Measurements from ENCODE around the gene ADAMTS12.

Gene ADAMTS12

GRCh38 chr5:33509036-33509435 is 382.8 kb downstream of the ADAMTS12 start:
- H3K9me3 ChIP-seq (ENCODE audit: control insufficient read depth, low read length), result no peaks in the 10 kb centered on the region
- DNase-seq, result no peak
- no peak overlapping the region for H3K4me3 ChIP-seq (ENCODE audit: insufficient read depth, low read depth, low read length, poor library complexity, severe bottlenecking)
- no peaks in the 10 kb centered on the region for H3K36me3 ChIP-seq (ENCODE audit: control insufficient read depth, insufficient read depth, low read length)
- no peaks in the 10 kb centered on the region for H3K4me1 ChIP-seq (ENCODE audit: control insufficient read depth, insufficient read depth, low read length, poor library complexity, severe bottlenecking)
- H3K27ac ChIP-seq (ENCODE audit: insufficient read depth, low read length, poor library complexity, severe bottlenecking), result no peak overlapping the region
- H3K27me3 ChIP-seq (replicated peaks; ENCODE audit: control insufficient read depth, insufficient read depth, low read length, poor library complexity, severe bottlenecking), result no peaks in the 10 kb centered on the region

- no peaks in the 10 kb centered on the region for H3K4me1 ChIP-seq (ENCODE audit: control insufficient read depth, insufficient read depth, low read length, poor library complexity, severe bottlenecking)
- H3K4me3 ChIP-seq (ENCODE audit: insufficient read depth, low read depth, low read length, poor library complexity, severe bottlenecking), result no peak overlapping the region
- no peaks in the 10 kb centered on the region for H3K9me3 ChIP-seq (ENCODE audit: control insufficient read depth, low read length)
- no peak for DNase-seq
- no peaks in the 10 kb centered on the region for H3K27me3 ChIP-seq (replicated peaks; ENCODE audit: control insufficient read depth, insufficient read depth, low read length, poor library complexity, severe bottlenecking)
- no peak overlapping the region for H3K27ac ChIP-seq (ENCODE audit: insufficient read depth, low read length, poor library complexity, severe bottlenecking)
- no peaks in the 10 kb centered on the region for H3K36me3 ChIP-seq (ENCODE audit: control insufficient read depth, insufficient read depth, low read length)
Observed at GRCh38 chr5:33507426-33507825, 384.4 kb downstream of the ADAMTS12 start.

GRCh38 chr5:33504570-33504969 is 387.2 kb downstream of the ADAMTS12 start:
- DNase-seq, result no peak
- H3K27ac ChIP-seq (ENCODE audit: insufficient read depth, low read length, poor library complexity, severe bottlenecking), result no peak overlapping the region
- H3K4me3 ChIP-seq (ENCODE audit: insufficient read depth, low read depth, low read length, poor library complexity, severe bottlenecking), result no peak overlapping the region
- H3K4me1 ChIP-seq (ENCODE audit: control insufficient read depth, insufficient read depth, low read length, poor library complexity, severe bottlenecking), result no peaks in the 10 kb centered on the region
- H3K27me3 ChIP-seq (replicated peaks; ENCODE audit: control insufficient read depth, insufficient read depth, low read length, poor library complexity, severe bottlenecking), result no peaks in the 10 kb centered on the region
- H3K9me3 ChIP-seq (ENCODE audit: control insufficient read depth, low read length), result no peaks in the 10 kb centered on the region
- H3K36me3 ChIP-seq (ENCODE audit: control insufficient read depth, insufficient read depth, low read length), result no peaks in the 10 kb centered on the region

GRCh38 chr5:33501899-33502298 is 389.9 kb downstream of the ADAMTS12 start:
- no peak for DNase-seq
- Histone ChIP-seq H3K4me1 (ENCODE audit: control insufficient read depth, insufficient read depth, low read length, poor library complexity, severe bottlenecking) (no peaks in the 10 kb centered on the region), H3K9me3 (ENCODE audit: control insufficient read depth, low read length) (no peaks in the 10 kb centered on the region), H3K27me3 (replicated peaks; ENCODE audit: control insufficient read depth, insufficient read depth, low read length, poor library complexity, severe bottlenecking) (no peaks in the 10 kb centered on the region), H3K27ac (ENCODE audit: insufficient read depth, low read length, poor library complexity, severe bottlenecking) (no peak overlapping the region), H3K4me3 (ENCODE audit: insufficient read depth, low read depth, low read length, poor library complexity, severe bottlenecking) (no peak overlapping the region), H3K36me3 (ENCODE audit: control insufficient read depth, insufficient read depth, low read length) (no peaks in the 10 kb centered on the region)

- no peak overlapping the region for H3K4me3 ChIP-seq (ENCODE audit: insufficient read depth, low read depth, low read length, poor library complexity, severe bottlenecking)
- H3K4me1 ChIP-seq (ENCODE audit: control insufficient read depth, insufficient read depth, low read length, poor library complexity, severe bottlenecking), result no peaks in the 10 kb centered on the region
- H3K36me3 ChIP-seq (ENCODE audit: control insufficient read depth, insufficient read depth, low read length), result no peaks in the 10 kb centered on the region
- no peaks in the 10 kb centered on the region for H3K9me3 ChIP-seq (ENCODE audit: control insufficient read depth, low read length)
- H3K27ac ChIP-seq (ENCODE audit: insufficient read depth, low read length, poor library complexity, severe bottlenecking), result no peak overlapping the region
- no peaks in the 10 kb centered on the region for H3K27me3 ChIP-seq (replicated peaks; ENCODE audit: control insufficient read depth, insufficient read depth, low read length, poor library complexity, severe bottlenecking)
- DNase-seq, result no peak
Observed at GRCh38 chr5:33501260-33501659, 390.5 kb downstream of the ADAMTS12 start.

- H3K9me3 ChIP-seq (ENCODE audit: control insufficient read depth, low read length), result no peaks in the 10 kb centered on the region
- H3K36me3 ChIP-seq (ENCODE audit: control insufficient read depth, insufficient read depth, low read length), result no peaks in the 10 kb centered on the region
- H3K4me3 ChIP-seq (ENCODE audit: insufficient read depth, low read depth, low read length, poor library complexity, severe bottlenecking), result no peak overlapping the region
- no peak for DNase-seq
- no peaks in the 10 kb centered on the region for H3K27me3 ChIP-seq (replicated peaks; ENCODE audit: control insufficient read depth, insufficient read depth, low read length, poor library complexity, severe bottlenecking)
- no peaks in the 10 kb centered on the region for H3K4me1 ChIP-seq (ENCODE audit: control insufficient read depth, insufficient read depth, low read length, poor library complexity, severe bottlenecking)
- H3K27ac ChIP-seq (ENCODE audit: insufficient read depth, low read length, poor library complexity, severe bottlenecking), result no peak overlapping the region
Observed at GRCh38 chr5:33494466-33494865, 397.3 kb downstream of the ADAMTS12 start.

- DNase-seq, result no peak
- no peaks in the 10 kb centered on the region for H3K4me1 ChIP-seq (ENCODE audit: control insufficient read depth, insufficient read depth, low read length, poor library complexity, severe bottlenecking)
- H3K9me3 ChIP-seq (ENCODE audit: control insufficient read depth, low read length), result no peaks in the 10 kb centered on the region
- H3K27me3 ChIP-seq (replicated peaks; ENCODE audit: control insufficient read depth, insufficient read depth, low read length, poor library complexity, severe bottlenecking), result no peaks in the 10 kb centered on the region
- H3K4me3 ChIP-seq (ENCODE audit: insufficient read depth, low read depth, low read length, poor library complexity, severe bottlenecking), result no peak overlapping the region
- H3K27ac ChIP-seq (ENCODE audit: insufficient read depth, low read length, poor library complexity, severe bottlenecking), result no peak overlapping the region
- H3K36me3 ChIP-seq (ENCODE audit: control insufficient read depth, insufficient read depth, low read length), result no peaks in the 10 kb centered on the region
Observed at GRCh38 chr5:33491941-33492340, 399.8 kb downstream of the ADAMTS12 start.

GRCh38 chr5:33490071-33490665 is 401.6 kb downstream of the ADAMTS12 start:
- no peaks in the 10 kb centered on the region for H3K4me1 ChIP-seq (ENCODE audit: control insufficient read depth, insufficient read depth, low read length, poor library complexity, severe bottlenecking)
- no peak for DNase-seq
- no peaks in the 10 kb centered on the region for H3K9me3 ChIP-seq (ENCODE audit: control insufficient read depth, low read length)
- H3K27ac ChIP-seq (ENCODE audit: insufficient read depth, low read length, poor library complexity, severe bottlenecking), result no peak overlapping the region
- no peaks in the 10 kb centered on the region for H3K27me3 ChIP-seq (replicated peaks; ENCODE audit: control insufficient read depth, insufficient read depth, low read length, poor library complexity, severe bottlenecking)
- no peak overlapping the region for H3K4me3 ChIP-seq (ENCODE audit: insufficient read depth, low read depth, low read length, poor library complexity, severe bottlenecking)
- no peaks in the 10 kb centered on the region for H3K36me3 ChIP-seq (ENCODE audit: control insufficient read depth, insufficient read depth, low read length)

DNA sequence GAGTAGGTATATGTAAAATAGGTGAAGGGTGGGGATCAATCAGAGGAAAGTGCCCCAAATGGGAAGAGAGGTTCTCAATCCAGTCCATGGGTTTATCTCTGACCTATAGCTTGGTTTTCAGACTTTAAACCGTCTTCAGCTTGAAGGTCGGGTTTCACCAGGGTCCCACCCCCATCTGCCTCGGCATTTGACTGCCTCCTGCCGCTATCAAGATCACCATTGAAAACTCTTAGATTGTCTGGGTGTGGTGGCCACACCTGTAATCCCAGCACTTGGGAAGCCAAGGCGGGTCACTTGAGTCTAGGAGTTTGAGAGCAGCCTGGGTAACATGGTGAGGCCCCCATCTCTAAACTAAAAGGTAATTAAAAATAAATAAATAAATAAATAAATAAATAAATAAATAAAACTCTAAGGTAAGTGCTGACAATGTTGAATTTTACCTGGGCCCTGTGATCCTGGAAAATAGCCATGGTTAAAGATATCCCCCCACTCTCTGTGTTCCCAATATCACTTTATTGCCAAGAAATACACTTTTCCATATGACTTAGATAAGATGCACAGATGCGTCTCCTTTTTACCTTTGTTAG is 402.2 kb downstream of the ADAMTS12 start:
- Histone ChIP-seq H3K4me3 (ENCODE audit: insufficient read depth, low read depth, low read length, poor library complexity, severe bottlenecking) (no peak overlapping the region), H3K9me3 (ENCODE audit: control insufficient read depth, low read length) (no peaks in the 10 kb centered on the region), H3K27ac (ENCODE audit: insufficient read depth, low read length, poor library complexity, severe bottlenecking) (no peak overlapping the region), H3K4me1 (ENCODE audit: control insufficient read depth, insufficient read depth, low read length, poor library complexity, severe bottlenecking) (no peaks in the 10 kb centered on the region), H3K36me3 (ENCODE audit: control insufficient read depth, insufficient read depth, low read length) (no peaks in the 10 kb centered on the region), H3K27me3 (replicated peaks; ENCODE audit: control insufficient read depth, insufficient read depth, low read length, poor library complexity, severe bottlenecking) (no peaks in the 10 kb centered on the region)
- DNase-seq, result no peak

DNA sequence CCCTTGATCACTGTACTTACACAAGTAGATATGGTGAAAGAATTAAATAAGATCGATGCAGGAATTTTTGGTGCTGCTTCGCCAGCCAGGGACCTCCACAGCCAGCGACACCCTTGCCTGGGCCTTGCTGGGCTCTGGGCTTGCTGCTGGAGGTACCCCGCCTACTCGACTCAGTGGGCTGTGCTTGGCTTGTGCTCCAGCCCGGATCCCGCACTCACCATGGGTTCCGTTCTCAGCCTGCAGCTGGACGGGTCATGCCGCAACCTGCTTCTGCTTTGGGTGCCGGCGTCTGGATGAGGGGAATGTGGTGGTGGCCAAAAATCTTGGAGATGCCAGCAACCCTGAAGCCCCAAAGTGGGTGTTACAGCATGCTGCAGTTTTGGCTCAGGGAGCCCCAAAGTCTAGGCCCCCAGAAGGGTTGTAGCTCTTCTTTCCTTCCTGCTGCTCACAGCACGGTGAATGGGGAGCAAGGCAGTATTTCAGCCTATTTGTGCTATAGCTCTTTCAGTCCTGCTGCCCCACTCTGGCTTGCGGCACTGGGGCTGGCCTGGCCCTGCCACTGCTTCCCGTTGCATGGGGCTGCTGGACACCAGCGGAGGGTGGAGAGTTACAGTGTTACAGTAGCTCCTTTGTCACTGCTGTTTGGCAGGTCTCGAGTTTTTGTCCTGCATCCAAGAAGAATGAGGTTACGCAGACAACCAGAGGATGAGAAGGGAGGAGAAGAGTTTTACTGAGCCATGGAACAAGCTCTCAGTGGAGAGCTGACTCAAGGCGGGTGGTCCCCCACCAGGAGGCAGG is 403.0 kb downstream of the ADAMTS12 start:
- Histone ChIP-seq H3K27me3 (replicated peaks; ENCODE audit: control insufficient read depth, insufficient read depth, low read length, poor library complexity, severe bottlenecking) (no peaks in the 10 kb centered on the region), H3K4me3 (ENCODE audit: insufficient read depth, low read depth, low read length, poor library complexity, severe bottlenecking) (no peak overlapping the region)
- no peak for DNase-seq

More for the DNA sequence above, 403.0 kb downstream of the ADAMTS12 start:
- no peak overlapping the region for H3K27ac ChIP-seq (ENCODE audit: insufficient read depth, low read length, poor library complexity, severe bottlenecking)
- no peaks in the 10 kb centered on the region for H3K4me1 ChIP-seq (ENCODE audit: control insufficient read depth, insufficient read depth, low read length, poor library complexity, severe bottlenecking)
- H3K9me3 ChIP-seq (ENCODE audit: control insufficient read depth, low read length), result no peaks in the 10 kb centered on the region
- no peaks in the 10 kb centered on the region for H3K36me3 ChIP-seq (ENCODE audit: control insufficient read depth, insufficient read depth, low read length)
